C4-2B (cell line): Measurements from ENCODE around the gene KDM3B.

Experiments used
- ZFX ChIP-seq: fragments of 450-650 bp; IDR thresholded peaks from 2 replicates; pipeline ENCODE4 v1.6.1; 2017
- TF ChIP-seq, protein P1 (sequence below): fragments of 450-650 bp; conservative IDR thresholded peaks from 2 replicates; pipeline ENCODE4 v1.5.1; 2017; ENCODE audit warnings: mild to moderate bottlenecking

DNA sequence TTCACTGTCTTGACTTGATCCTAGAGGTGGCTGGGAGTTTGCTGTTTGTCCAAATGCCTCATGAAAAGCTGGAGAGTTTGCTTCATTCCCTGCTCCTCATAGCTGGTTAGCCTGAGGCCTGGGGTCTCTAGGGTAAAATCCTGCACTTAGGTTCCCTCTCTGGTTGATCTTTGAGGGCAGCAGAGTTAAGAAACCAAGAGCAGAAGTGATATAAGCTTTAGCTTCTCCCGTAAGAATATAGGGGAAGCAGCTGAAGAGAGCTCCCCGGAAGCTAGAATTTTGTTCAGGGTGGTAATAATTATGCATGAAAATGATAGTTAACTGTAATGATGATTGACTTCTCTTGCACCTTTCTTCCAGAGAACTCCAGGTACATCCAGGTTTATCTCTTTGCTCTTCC is 13.0 kb upstream of the KDM3B start:
- TF ChIP-seq, protein P1, sequence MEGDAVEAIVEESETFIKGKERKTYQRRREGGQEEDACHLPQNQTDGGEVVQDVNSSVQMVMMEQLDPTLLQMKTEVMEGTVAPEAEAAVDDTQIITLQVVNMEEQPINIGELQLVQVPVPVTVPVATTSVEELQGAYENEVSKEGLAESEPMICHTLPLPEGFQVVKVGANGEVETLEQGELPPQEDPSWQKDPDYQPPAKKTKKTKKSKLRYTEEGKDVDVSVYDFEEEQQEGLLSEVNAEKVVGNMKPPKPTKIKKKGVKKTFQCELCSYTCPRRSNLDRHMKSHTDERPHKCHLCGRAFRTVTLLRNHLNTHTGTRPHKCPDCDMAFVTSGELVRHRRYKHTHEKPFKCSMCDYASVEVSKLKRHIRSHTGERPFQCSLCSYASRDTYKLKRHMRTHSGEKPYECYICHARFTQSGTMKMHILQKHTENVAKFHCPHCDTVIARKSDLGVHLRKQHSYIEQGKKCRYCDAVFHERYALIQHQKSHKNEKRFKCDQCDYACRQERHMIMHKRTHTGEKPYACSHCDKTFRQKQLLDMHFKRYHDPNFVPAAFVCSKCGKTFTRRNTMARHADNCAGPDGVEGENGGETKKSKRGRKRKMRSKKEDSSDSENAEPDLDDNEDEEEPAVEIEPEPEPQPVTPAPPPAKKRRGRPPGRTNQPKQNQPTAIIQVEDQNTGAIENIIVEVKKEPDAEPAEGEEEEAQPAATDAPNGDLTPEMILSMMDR: no peak
- TF ChIP-seq ZFX: no peak
